ENCODE data around the gene RAB7B. TPM values are rescaled to one million over a fixed set of nuclear protein-coding genes. Genes with fewer than 3 reads are reported as not detected.
A peak's percentile ranks its signal among the peaks of the same experiment; 100 is the strongest.

Gene RAB7B
- total RNA-seq, 6 donors from 2014 or later, result 2.6 to 27.5 (median 9.1) TPM

DNA sequence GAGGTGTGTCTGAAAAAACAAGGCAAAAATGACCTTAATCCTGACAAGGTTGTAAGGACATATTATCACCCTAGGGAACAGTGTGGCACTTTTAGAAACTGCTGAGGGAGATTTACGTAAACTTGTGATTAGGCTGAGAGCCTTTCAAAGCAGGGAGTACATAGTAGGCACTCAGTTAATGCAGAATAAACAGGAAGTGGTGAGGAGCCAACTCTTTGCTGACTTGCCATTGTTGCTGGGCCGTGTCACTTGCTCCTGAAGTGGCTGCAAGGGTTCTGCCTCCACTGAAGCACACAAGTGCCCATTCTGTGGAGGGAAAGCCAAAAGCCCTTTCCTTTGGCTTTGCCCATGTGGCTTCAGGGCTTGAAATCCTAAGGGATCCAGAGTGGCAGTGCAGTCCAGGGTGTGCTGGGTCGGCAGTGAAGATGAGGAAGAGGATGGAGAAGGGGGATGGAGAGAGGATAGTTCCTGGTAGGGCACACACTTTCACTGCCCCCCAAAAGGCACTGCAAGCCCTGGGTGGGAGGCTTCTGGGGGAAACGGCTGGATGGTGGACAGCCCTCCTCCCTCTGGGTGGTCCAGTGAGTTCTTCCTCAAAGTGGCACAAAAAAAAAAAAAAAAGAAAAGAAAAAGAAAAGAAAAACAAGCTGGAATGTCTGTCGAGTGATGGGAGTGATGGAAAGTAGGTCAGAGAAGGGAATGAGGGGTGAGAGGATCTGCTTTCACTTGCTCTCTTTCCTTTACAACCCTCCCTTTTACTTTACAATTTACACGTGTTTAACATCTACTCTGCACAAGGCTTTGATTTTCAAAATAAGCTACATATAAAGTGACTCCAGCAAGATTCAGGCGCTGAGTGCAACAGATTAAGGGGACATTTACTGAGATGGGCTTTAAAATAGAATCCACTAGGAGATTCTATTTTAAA, 36.1 kb upstream of the RAB7B start:
- H3K9me3 ChIP-seq, result no peaks in the 10 kb centered on the region
- H3K4me1 ChIP-seq, result peaks cover 0 to 17% (median 5%) of the 10 kb centered on the region in 4 donors
- peak in 1 of 2 donors; percentile 24 for DNase-seq
- ATAC-seq (ENCODE audit: low FRiP score in 2 of 2), result no peak
- no peaks in the 10 kb centered on the region for H3K36me3 ChIP-seq
- TF ChIP-seq EP300 (IDR thresholded peaks at IDR 0.05) (no peak), POLR2A (IDR thresholded peaks at IDR 0.05) (no peak), POLR2AphosphoS5 (IDR thresholded peaks at IDR 0.05) (no peak)
- TF ChIP-seq, protein P1, sequence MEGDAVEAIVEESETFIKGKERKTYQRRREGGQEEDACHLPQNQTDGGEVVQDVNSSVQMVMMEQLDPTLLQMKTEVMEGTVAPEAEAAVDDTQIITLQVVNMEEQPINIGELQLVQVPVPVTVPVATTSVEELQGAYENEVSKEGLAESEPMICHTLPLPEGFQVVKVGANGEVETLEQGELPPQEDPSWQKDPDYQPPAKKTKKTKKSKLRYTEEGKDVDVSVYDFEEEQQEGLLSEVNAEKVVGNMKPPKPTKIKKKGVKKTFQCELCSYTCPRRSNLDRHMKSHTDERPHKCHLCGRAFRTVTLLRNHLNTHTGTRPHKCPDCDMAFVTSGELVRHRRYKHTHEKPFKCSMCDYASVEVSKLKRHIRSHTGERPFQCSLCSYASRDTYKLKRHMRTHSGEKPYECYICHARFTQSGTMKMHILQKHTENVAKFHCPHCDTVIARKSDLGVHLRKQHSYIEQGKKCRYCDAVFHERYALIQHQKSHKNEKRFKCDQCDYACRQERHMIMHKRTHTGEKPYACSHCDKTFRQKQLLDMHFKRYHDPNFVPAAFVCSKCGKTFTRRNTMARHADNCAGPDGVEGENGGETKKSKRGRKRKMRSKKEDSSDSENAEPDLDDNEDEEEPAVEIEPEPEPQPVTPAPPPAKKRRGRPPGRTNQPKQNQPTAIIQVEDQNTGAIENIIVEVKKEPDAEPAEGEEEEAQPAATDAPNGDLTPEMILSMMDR (IDR thresholded peaks at IDR 0.05), result no peak
- H3K4me3 ChIP-seq, result no peak overlapping the region
- WGBS, 2 donors, result 42 to 49% methylated on average over 7 of the region's 7 CpGs
- H3K27me3 ChIP-seq, result no peaks in the 10 kb centered on the region
- H3K27ac ChIP-seq, result no peak overlapping the region

DNA sequence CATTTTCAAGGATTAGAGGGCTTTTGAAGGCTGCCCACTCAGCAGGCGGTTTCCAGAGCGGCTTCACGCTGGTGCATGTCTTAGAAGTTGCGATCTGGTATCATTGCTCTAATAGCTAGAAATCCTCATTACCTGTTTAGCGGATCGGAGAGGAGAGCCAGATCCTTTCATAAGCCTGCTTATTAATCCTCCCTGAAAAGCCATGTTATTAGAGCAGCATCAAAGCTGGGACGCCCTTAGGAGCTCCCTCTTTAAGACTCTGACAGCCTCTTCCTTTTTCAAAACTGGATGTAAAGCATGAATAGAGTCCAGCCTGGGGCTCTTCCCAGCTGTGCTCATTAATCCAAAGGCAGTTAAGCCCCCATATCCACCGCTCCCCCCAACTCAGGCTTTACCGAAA, 34.4 kb upstream of the RAB7B start:
- H3K4me1 ChIP-seq, result peaks cover 0 to 17% (median 5%) of the 10 kb centered on the region in 4 donors
- TF ChIP-seq EP300 (IDR thresholded peaks at IDR 0.05), result no peak
- TF ChIP-seq POLR2AphosphoS5 (IDR thresholded peaks at IDR 0.05), result no peak
- TF ChIP-seq POLR2A (IDR thresholded peaks at IDR 0.05), result no peak
- TF ChIP-seq, protein P1 (IDR thresholded peaks at IDR 0.05), result no peak

DNA sequence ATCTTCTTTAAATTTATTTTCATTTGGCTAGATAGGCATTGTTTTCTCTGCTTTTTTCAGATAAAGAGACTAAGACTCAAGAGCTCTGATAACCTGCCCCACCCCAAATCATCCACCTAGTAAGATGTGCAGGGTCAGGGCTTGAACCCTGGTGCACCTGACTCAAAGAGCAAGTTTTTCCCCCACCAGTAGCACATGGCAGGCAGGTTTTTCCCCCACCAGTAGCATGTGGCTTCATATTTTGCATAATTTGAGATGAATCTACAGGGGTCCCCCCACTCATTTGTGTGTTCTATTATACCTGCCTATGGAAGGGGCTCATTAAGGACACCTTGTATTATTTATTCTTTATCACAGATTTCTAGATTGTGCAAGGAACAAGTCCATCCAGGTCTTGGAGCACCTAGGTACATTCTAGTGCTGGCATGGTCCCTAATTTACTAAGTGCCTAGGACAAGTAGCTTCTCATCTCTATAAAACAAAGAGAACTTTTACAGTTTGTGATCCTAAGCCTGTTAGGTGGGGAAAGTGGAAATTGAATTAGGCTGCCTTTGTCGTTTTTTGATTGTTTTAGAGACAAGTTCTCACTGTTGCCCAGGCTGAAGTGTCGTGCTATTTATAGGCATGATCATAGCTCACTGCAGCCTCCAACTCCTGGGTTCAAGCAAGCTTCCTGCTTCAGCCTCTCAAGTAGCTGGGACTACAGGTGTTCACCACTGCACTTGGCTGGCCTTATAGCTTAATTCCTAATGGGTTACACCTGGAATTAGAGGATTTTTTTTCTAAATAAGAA, 33.7 kb upstream of the RAB7B start:
- H3K9me3 ChIP-seq, result no peaks in the 10 kb centered on the region
- no peak overlapping the region for H3K4me3 ChIP-seq
- peak in 1 of 2 donors; percentile 46 for DNase-seq
- no peak overlapping the region for H3K27ac ChIP-seq
- peaks cover 0 to 17% (median 5%) of the 10 kb centered on the region in 4 donors for H3K4me1 ChIP-seq
- no peaks in the 10 kb centered on the region for H3K27me3 ChIP-seq
- no peak for ATAC-seq (ENCODE audit: low FRiP score in 2 of 2)
- WGBS, 2 donors, result 17 to 23% methylated on average over 2 of the region's 2 CpGs
- no peaks in the 10 kb centered on the region for H3K36me3 ChIP-seq
- TF ChIP-seq POLR2AphosphoS5 (IDR thresholded peaks at IDR 0.05) (no peak), EP300 (IDR thresholded peaks at IDR 0.05) (no peak), POLR2A (IDR thresholded peaks at IDR 0.05) (no peak)
- TF ChIP-seq, protein P1 (IDR thresholded peaks at IDR 0.05), result no peak

More for the DNA sequence above, 34.4 kb upstream of the RAB7B start:
- Histone ChIP-seq H3K4me3 (no peak overlapping the region), H3K27ac (no peak overlapping the region), H3K36me3 (no peaks in the 10 kb centered on the region), H3K27me3 (no peaks in the 10 kb centered on the region), H3K9me3 (no peaks in the 10 kb centered on the region)
- no peak for DNase-seq
- whole genome bisulfite sequencing, 2 donors, result 92 to 95% methylated on average over 9 of the region's 9 CpGs
- ATAC-seq (ENCODE audit: low FRiP score in 2 of 2), result no peak

DNA sequence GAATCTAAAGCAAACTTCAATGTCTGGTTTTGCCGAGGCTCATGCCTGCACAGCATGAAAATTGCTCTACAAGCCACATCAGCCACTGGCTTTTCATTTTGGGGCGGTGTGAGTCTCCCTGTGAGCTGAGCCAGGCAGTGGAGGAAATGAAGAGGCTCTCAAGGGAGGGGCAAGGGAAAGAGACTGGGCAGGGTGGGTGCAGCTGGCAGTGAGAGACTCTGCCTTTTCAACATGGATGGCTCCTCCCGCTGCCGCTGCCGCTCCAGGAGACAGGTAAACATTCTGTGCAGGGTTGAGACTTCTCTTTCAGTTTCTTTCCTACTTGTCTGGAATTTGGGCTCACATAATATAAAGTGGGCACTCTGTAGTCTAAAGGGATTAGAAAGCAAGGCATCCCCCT, 31.8 kb upstream of the RAB7B start:
- Histone ChIP-seq H3K9me3 (no peaks in the 10 kb centered on the region), H3K27ac (no peak overlapping the region), H3K36me3 (no peaks in the 10 kb centered on the region), H3K4me3 (no peak overlapping the region), H3K4me1 (peaks cover 3 to 25% (median 5%) of the 10 kb centered on the region in 4 donors), H3K27me3 (no peaks in the 10 kb centered on the region)
- ATAC-seq (ENCODE audit: low FRiP score in 2 of 2), result no peak
- no peak for TF ChIP-seq POLR2AphosphoS5 (IDR thresholded peaks at IDR 0.05)
- TF ChIP-seq POLR2A (IDR thresholded peaks at IDR 0.05), result no peak
- DNase-seq, result no peak
- 24 to 38% methylated on average over 5 of the region's 5 CpGs for WGBS, 2 donors
